Cardiac muscle cell (in vitro differentiated cells and primary cell): ENCODE measurements around the gene TEX14. TPM values are rescaled to one million over a fixed set of nuclear protein-coding genes. Genes with fewer than 3 reads are reported as not detected.

Experiments
- DNase-seq, 2 donors: peaks; one replicate each; pipeline versions ENCODE4 v3.0.0 to v3.0.0-alpha.2; 2010 to 2017; ENCODE audit warnings: low read depth in 1 of 2, low spot score in 1 of 2
- H3K27ac ChIP-seq: fragments of 200-600 bp; sonication (generic); 2 replicates; pipeline ENCODE4 v1.5.1; 2016
- H3K27me3 ChIP-seq: fragments of 200-600 bp; sonication (generic); 2 replicates; pipeline ENCODE4 v1.6.0; 2016; ENCODE audit warnings: control low read depth
- H3K36me3 ChIP-seq: fragments of 200-600 bp; sonication (generic); 2 replicates; pipeline ENCODE4 v1.5.1; 2016; ENCODE audit warnings: control low read depth
- H3K4me1 ChIP-seq: fragments of 200-600 bp; sonication (generic); 2 replicates; pipeline ENCODE4 v1.8.1; 2017; ENCODE audit warnings: low read depth, mild to moderate bottlenecking, mixed run types
- H3K4me3 ChIP-seq: fragments of 200-600 bp; sonication (generic); 2 replicates; pipeline ENCODE4 v1.5.1; 2016; ENCODE audit warnings: mild to moderate bottlenecking
- H3K9me3 ChIP-seq: fragments of 200-600 bp; sonication (generic); 2 replicates; pipeline ENCODE4 v1.5.1; 2017; ENCODE audit warnings: low read depth, mild to moderate bottlenecking, control low read depth
- CTCF ChIP-seq: IDR thresholded peaks from 2 replicates; pipeline ENCODE4 v1.5.1; 2012; ENCODE audit warnings: low read depth, mild to moderate bottlenecking, low read length
- polyA plus RNA-seq: library from polyadenylated mRNA; unstranded; fragments of >200 nt; fragmentation: Nextera tagmentation; extraction: Ambion mirVana; gene quantifications from 2 replicates; pipeline ENCODE4 v1.2.1, GENCODE V29; 2016
- total RNA-seq: library from RNA; depleted of rRNA; stranded (reverse); fragments of >200 nt; gene quantifications from 2 replicates; pipeline ENCODE4 v1.2.3, GENCODE V29; 2016

Gene TEX14
- total and polyA plus RNA-seq, 2 experiments from 2014 or later, result 0.32 to 0.60 TPM

GRCh38 chr17:58593123-58593522 lies 98.7 kb downstream of the TEX14 start:
- H3K27ac ChIP-seq, result no peak overlapping the region
- no peaks in the 10 kb centered on the region for H3K4me1 ChIP-seq
- DNase-seq, result no peak
- no peak overlapping the region for H3K4me3 ChIP-seq
- H3K9me3 ChIP-seq, result no peaks in the 10 kb centered on the region
- no peaks in the 10 kb centered on the region for H3K27me3 ChIP-seq
- no peak for TF ChIP-seq CTCF
- no peaks in the 10 kb centered on the region for H3K36me3 ChIP-seq

GRCh38 chr17:58591455-58591854 lies 100.4 kb downstream of the TEX14 start:
- no peaks in the 10 kb centered on the region for H3K27me3 ChIP-seq
- no peak for DNase-seq
- no peaks in the 10 kb centered on the region for H3K9me3 ChIP-seq
- H3K36me3 ChIP-seq, result no peaks in the 10 kb centered on the region
- TF ChIP-seq CTCF, result no peak
- H3K4me3 ChIP-seq, result no peak overlapping the region
- H3K4me1 ChIP-seq, result no peaks in the 10 kb centered on the region
- no peak overlapping the region for H3K27ac ChIP-seq

- Histone ChIP-seq H3K36me3 (no peaks in the 10 kb centered on the region), H3K9me3 (no peaks in the 10 kb centered on the region), H3K27ac (no peak overlapping the region), H3K27me3 (no peaks in the 10 kb centered on the region), H3K4me3 (no peak overlapping the region), H3K4me1 (no peaks in the 10 kb centered on the region)
- DNase-seq, result no peak
- no peak for TF ChIP-seq CTCF
Measured at GRCh38 chr17:58590377-58590776, 101.5 kb downstream of the TEX14 start.

- TF ChIP-seq CTCF, result peak; percentile 98
- Histone ChIP-seq H3K36me3 (no peaks in the 10 kb centered on the region), H3K9me3 (no peaks in the 10 kb centered on the region), H3K27me3 (peaks cover 2% of the 10 kb centered on the region), H3K4me3 (no peak overlapping the region), H3K4me1 (no peaks in the 10 kb centered on the region), H3K27ac (no peak overlapping the region)
- peak; percentile 58 to 71 for DNase-seq
Measured at GRCh38 chr17:58587713-58588117, 104.1 kb downstream of the TEX14 start.

GRCh38 chr17:58586009-58586644 lies 105.7 kb downstream of the TEX14 start:
- no peaks in the 10 kb centered on the region for H3K36me3 ChIP-seq
- no peak overlapping the region for H3K4me3 ChIP-seq
- no peak for TF ChIP-seq CTCF

GRCh38 chr17:58585554-58585953 lies 106.3 kb downstream of the TEX14 start:
- DNase-seq, result no peak
- Histone ChIP-seq H3K27ac (no peak overlapping the region), H3K4me3 (no peak overlapping the region), H3K4me1 (no peaks in the 10 kb centered on the region), H3K27me3 (peaks cover 2% of the 10 kb centered on the region), H3K36me3 (no peaks in the 10 kb centered on the region), H3K9me3 (no peaks in the 10 kb centered on the region)
- no peak for TF ChIP-seq CTCF

More at GRCh38 chr17:58586009-58586644, 105.7 kb downstream of the TEX14 start:
- peaks cover 2% of the 10 kb centered on the region for H3K27me3 ChIP-seq
- no peak for DNase-seq
- H3K4me1 ChIP-seq, result no peaks in the 10 kb centered on the region
- no peak overlapping the region for H3K27ac ChIP-seq
- H3K9me3 ChIP-seq, result no peaks in the 10 kb centered on the region
